Daoy (cell line): Measurements from ENCODE around the gene SF3B4. TPM values are rescaled to one million over a fixed set of nuclear protein-coding genes. Genes with fewer than 3 reads are reported as not detected.
A peak's percentile ranks its signal among the peaks of the same experiment; 100 is the strongest.

ENCODE experiments used
- DNase-seq: peaks from one replicate; pipeline ENCODE4 v3.0.0-alpha.2; 2015; ENCODE audit warnings: low read depth
- total RNA-seq: library from RNA; depleted of rRNA; stranded (reverse); fragments of >200 nt; shearing (Covaris generic); gene quantifications from 2 replicates; pipeline ENCODE4 v1.2.3, GENCODE V29; 2014

The SF3B4 gene
- total RNA-seq, 1 experiment from 2014 or later, result 16.2 TPM

DNA sequence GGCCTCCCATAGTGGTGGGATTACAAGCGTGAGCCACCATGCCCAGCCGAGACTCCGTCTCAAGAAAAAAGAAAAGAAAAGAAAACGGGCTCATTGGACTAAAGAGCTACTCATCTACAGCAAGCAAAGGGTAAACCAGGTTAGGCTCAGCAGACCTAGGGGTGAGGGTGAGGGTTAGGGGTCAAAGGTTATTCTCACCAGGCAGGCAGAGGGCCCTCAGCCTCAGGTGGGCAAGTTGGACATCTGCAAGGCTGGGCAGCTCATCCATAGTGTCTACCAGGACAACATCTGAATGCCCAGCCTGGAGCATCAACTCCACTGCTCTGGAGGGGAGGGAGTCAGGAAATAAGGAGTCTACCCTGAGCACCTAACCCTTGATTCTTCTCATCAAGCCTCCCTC is 5.6 kb upstream of the SF3B4 start:
- no peak for DNase-seq

GRCh38 chr1:149932474-149932873 is 4.9 kb upstream of the SF3B4 start:
- no peak for DNase-seq

- DNase-seq, result peak; percentile 30
Observed at GRCh38 chr1:149931212-149931790, 3.7 kb upstream of the SF3B4 start.

- DNase-seq, result no peak
Observed at GRCh38 chr1:149929856-149930255, 2.3 kb upstream of the SF3B4 start.

- no peak for DNase-seq
Observed at GRCh38 chr1:149928401-149928724, 760 bp upstream of the SF3B4 start.

DNA sequence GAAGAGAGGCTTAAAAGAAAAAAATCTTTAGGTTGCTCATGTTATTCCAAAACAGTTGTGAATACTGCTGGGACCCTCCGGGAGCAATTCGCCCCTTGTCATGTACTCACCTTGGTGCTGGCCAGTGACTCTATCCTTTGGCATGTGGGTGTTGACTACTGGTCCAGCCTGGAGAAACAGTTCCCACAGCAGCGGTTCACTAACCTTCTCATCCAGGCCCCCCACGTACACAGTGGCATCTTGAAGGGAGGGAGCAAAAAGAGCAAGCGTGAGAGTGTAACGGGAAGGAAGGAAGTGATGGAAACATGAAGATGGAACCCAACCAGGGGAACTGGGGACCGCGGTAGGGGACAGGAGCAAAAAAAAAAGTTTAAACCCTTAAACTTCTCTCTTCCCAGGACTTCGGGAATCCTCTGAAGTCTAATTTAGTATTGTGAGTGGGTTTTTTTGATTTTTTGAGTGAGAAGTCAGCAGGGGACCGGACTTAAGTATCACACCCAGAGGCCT is 494 bp downstream of the SF3B4 start:
- DNase-seq, result peak; percentile 27

DNA sequence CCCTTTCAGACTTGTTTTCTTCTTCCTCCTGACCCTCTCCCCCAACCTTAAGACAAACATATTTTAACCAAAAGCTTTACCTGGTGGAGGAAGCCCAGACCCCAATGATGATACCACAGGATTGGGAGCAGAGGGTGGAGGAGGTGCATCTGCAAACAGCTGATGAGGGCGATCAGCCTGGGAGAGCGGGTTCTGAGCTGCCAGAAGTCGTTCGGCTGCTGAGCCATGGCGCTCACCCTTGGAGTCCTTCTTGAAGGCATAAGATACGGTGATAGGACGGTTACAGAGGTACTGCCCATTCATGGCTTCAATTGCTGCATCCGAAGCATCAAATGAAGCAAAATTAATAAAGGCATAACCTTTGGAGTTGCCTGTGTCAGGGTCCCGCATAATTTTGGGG is 1.3 kb downstream of the SF3B4 start:
- DNase-seq, result no peak

DNA sequence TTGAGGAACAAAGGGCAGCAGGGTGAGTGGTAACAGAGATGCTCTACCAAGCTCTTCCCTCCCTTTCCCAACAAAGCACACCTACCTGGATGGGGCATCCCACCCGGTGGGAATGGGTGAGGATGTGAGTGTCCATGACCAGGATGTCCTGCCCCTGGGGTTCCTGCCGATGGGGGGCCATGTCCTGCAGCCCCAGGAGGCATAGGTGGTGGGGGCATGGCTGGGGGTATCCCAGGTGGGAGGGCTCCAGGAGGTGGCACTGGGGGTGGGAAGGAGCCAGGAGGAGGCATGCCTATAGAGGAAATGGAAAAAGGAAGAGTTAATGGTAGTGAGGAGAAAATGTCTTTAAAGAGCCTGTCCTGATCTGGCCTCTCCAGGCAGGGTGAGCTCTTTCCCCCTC is 1.9 kb downstream of the SF3B4 start:
- DNase-seq, result no peak

- DNase-seq, result no peak
Observed at GRCh38 chr1:149925345-149925744, 2.3 kb downstream of the SF3B4 start.

- DNase-seq, result no peak
Observed at GRCh38 chr1:149923626-149924025, 4.0 kb downstream of the SF3B4 start.

- peak; percentile 59 for DNase-seq
Observed at GRCh38 chr1:149917571-149918144, 9.9 kb downstream of the SF3B4 start, which contains the start of gene SV2A. Gene SV2A (minus strand): TSS chr1:149917844. CDS start chr1:149913840, 4,004 bp downstream.

DNA sequence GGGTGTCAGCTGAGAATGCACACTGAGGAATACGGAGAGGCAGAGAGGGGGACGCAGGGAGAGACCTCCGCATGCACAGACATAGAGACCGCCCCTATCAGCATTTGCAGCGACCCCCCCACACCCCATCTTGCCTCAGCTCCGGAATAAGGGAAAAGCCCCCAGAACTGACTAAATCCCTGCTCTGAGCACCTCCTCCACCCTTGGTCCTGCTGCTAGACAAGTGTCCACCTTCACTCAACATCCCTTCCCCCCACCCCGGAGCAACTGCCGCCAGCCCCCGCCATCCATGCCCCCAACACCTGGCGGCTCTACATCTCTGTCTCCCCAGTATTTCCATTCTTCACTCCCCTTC is 10.7 kb downstream of the SF3B4 start:
- DNase-seq, result no peak

GRCh38 chr1:149916193-149916897 is 11.3 kb downstream of the SF3B4 start:
- DNase-seq, result no peak

DNA sequence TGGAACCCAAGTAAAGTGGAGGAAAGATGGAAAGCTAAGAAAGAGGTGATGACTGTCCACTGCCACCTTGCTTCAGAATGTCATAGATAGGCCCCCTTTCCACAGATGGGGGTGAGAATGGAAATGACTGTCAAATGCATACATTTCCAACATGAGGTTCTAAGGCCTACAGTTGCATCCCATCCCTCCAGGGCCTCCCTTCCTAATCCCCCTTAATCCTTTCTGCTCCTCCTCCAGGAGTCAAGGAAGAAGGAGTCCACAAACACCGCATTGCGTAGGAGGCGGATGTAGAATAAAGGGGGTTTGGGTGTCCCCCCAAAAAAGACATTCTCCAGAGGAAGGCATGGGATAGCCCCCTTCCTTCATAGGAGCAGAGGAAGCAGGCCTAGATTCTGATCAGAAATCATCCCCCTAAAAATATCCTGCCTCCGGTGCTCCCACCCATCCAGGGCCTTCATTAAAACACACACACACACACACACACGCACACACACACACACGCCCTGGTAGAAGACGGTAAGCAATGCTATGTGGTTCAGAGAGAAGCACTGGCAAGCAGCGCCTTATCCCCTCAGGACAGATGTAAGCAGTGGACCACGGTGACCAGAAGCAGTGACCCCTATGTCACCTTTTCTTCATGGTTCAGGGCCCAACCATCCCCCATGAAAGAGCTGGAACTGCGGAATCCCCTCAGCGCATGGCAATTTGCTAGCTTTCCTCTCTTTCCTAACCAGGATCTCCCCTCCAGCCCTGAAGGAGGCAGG is 12.0 kb downstream of the SF3B4 start:
- no peak for DNase-seq

- no peak for DNase-seq
Observed at GRCh38 chr1:149914545-149914944, 13.1 kb downstream of the SF3B4 start.

DNA sequence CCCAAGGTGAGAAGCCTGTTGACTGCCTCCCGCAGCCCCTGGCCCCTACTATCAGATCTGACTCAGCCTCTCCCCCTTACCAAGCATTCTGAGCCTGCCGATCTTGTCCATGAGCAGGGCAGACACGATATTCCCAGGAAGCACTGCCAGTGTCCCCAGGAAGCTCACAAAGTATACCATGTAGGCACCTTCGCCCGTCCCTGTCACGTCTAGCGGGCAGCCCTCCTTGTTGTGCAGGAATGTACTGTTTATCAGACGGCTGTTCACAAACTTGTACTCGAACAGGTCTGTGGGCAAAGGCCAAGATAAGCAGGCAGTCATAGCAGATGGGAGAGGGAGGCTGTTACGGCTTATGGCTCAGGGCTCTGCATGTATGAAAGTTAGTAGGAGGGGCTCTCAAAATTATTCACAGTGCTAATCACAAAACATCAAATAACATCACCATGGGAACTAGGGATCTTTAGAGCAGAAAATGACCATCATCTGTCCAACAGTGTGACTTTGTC is 21.0 kb downstream of the SF3B4 start:
- no peak for DNase-seq

GRCh38 chr1:149903836-149904491 is 23.6 kb downstream of the SF3B4 start:
- DNase-seq, result no peak

GRCh38 chr1:149899460-149900284 is 27.9 kb downstream of the SF3B4 start, which contains the start of gene BOLA1:
Gene BOLA1 (plus strand): TSS chr1:149899568. CDS start chr1:149900060, 492 bp downstream.
- peak; percentile 90 for DNase-seq

GRCh38 chr1:149896575-149896974 is 31.0 kb downstream of the SF3B4 start:
- DNase-seq, result no peak

DNA sequence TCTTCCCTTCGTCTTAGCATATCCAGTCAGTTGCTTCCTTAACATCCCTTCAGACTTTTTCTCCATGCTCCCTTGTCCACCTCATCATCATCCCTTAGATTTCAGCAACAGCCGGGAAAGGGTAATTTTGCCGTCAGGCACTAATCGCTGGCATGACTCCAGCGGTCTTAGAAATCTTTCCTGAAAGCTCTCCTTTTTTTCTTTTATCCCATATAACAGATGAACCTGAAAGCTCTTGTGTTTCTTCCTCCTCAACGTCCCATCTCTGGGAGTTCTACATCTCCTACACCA is 38.7 kb downstream of the SF3B4 start:
- DNase-seq, result no peak
